PFSK-1 (cell line): Measurements from ENCODE around the gene U2AF2.

Experiments used
- POLR2AphosphoS5 ChIP-seq: IDR thresholded peaks from 2 replicates; pipeline ENCODE4 v1.6.1; 2012; ENCODE audit warnings: low read depth, mild to moderate bottlenecking, control low read depth, low read length, moderate library complexity
- REST ChIP-seq, 2 experiments: IDR thresholded peaks; 2 replicates each; pipeline versions ENCODE4 v1.6.1 to v1.8.0; 2011 to 2012; ENCODE audit warnings: low read depth in 2 of 2, low read length in 2 of 2, control low read depth in 1 of 2, inconsistent platforms in 1 of 2, mild to moderate bottlenecking in 1 of 2, moderate library complexity in 1 of 2; ENCODE audit not compliant: insufficient read depth in 1 of 2
- SIN3A ChIP-seq: IDR thresholded peaks from 2 replicates; pipeline ENCODE4 v1.6.1; 2012; ENCODE audit warnings: mild to moderate bottlenecking, low read length, moderate library complexity, borderline replicate concordance; ENCODE audit not compliant: insufficient read depth

GRCh38 chr19:55626350-55626749 is 28.5 kb upstream of the U2AF2 start:
- no peak for TF ChIP-seq SIN3A
- TF ChIP-seq POLR2AphosphoS5: no peak
- no peak for TF ChIP-seq REST (IDR thresholded peaks at IDR 0.05; ENCODE audit: insufficient read depth in 1 of 2, low read depth in 2 of 2, low read length in 2 of 2)
